Testis (tissue), 3 donors: ENCODE results near the gene BOC. TPM values are rescaled to one million over a fixed set of nuclear protein-coding genes. Genes with fewer than 3 reads are reported as not detected.

Source experiments
- DNase-seq: peaks from one replicate; pipeline ENCODE4 v3.0.0-alpha.2; 2019
- H3K27ac ChIP-seq, 2 donors: fragments of 200-600 bp; sonication (generic); one replicate each; pipeline ENCODE4 v1.5.1; 2019
- H3K27me3 ChIP-seq: fragments of 200-600 bp; sonication (generic); one replicate; pipeline ENCODE4 v1.5.1; 2019
- H3K36me3 ChIP-seq: fragments of 200-600 bp; sonication (generic); one replicate; pipeline ENCODE4 v1.5.1; 2017; ENCODE audit warnings: low read depth; ENCODE audit errors: missing control alignments
- H3K4me1 ChIP-seq: fragments of 200-600 bp; sonication (generic); one replicate; pipeline ENCODE4 v1.5.1; 2019
- H3K4me3 ChIP-seq, 2 donors: fragments of 200-600 bp; sonication (generic); one replicate each; pipeline ENCODE4 v1.5.1; 2017 to 2019
- H3K9me3 ChIP-seq: fragments of 200-600 bp; sonication (generic); one replicate; pipeline ENCODE4 v1.5.1; 2017
- CTCF ChIP-seq, 3 experiments: fragments of 450-650 bp in 2 of 3; fragments of 200-600 bp in 1 of 3; sonication (generic) in 1 of 3; IDR thresholded peaks; one replicate each; pipeline ENCODE4 v1.5.1; 2016 to 2019; ENCODE audit warnings: antibody characterized with exemption in 3 of 3, mild to moderate bottlenecking in 2 of 3, moderate library complexity in 1 of 3
- POLR2A ChIP-seq: fragments of 450-650 bp; IDR thresholded peaks from one replicate; pipeline ENCODE4 v1.6.1; 2017; ENCODE audit warnings: antibody characterized with exemption, mild to moderate bottlenecking, moderate library complexity
- intact Hi-C: fragments of 100-400 bp; cut with DNase I; formaldehyde crosslinking; loops from one replicate; pipeline ENCODE4 v1.15.1; 2023; ENCODE audit warnings: low total_unique reads
- polyA plus RNA-seq: library from polyadenylated mRNA; stranded (reverse); fragments of 350-450 nt; fragmentation: Illumina TruSeq; extraction: RNeasy Lipid Tissue Mini Kit (QIAGEN cat#74804); gene quantifications from one replicate; pipeline ENCODE4 v1.2.3, GENCODE V29; 2014; ENCODE audit warnings: low read depth, low replicate concordance; ENCODE audit not compliant: insufficient read depth
- total RNA-seq, 2 donors: library from RNA; depleted of rRNA; stranded (reverse); fragments of >200 nt; gene quantifications; one replicate each; pipeline ENCODE4 v1.2.3, GENCODE V29; 2016

BOC gene
- total and polyA plus RNA-seq, 3 donors from 2014 or later, result 24.5 to 33.6 (median 28.4) TPM

- H3K27me3 ChIP-seq, result no peaks in the 10 kb centered on the region
- H3K36me3 ChIP-seq, result no peaks in the 10 kb centered on the region
- intact Hi-C loops, result no loop called here
- H3K4me3 ChIP-seq, result no peak overlapping the region
- no peak for TF ChIP-seq CTCF (IDR thresholded peaks at IDR 0.05)
- TF ChIP-seq POLR2A, result no peak
- no peaks in the 10 kb centered on the region for H3K9me3 ChIP-seq
- no peaks in the 10 kb centered on the region for H3K4me1 ChIP-seq
- no peak for DNase-seq
- no peak overlapping the region for H3K27ac ChIP-seq
These were observed 119.8 kb downstream of the BOC start for GRCh38 chr3:113331187-113331586.

Other genes with a start within 250 kb of the BOC start
- gene CD200R1, start 236.5 kb upstream of the BOC start, total RNA-seq, result 1 to 10 TPM; 1.3 to 1.7 TPM
- 1.5 TPM for gene CD200R1, start 236.5 kb upstream of the BOC start, polyA plus RNA-seq
- gene GTPBP8, start 220.6 kb upstream of the BOC start, total RNA-seq, result 10 to 100 TPM; 37.7 to 50.7 TPM
- gene GTPBP8, start 220.6 kb upstream of the BOC start, polyA plus RNA-seq, result 39.3 TPM
- 10 to 100 TPM; 17.2 to 23.0 TPM for gene CFAP44, start 229.9 kb downstream of the BOC start, total RNA-seq
- 14.1 TPM for gene CFAP44, start 229.9 kb downstream of the BOC start, polyA plus RNA-seq